GM18858 (cell line): ENCODE measurements around the gene FBXL7.

ENCODE experiments used
- ATAC-seq: cut with Tn5 transposase; IDR thresholded peaks from one replicate; pipeline ENCODE4 v1.9.1; 2021; ENCODE audit not compliant: unreplicated experiment

Gene FBXL7

DNA sequence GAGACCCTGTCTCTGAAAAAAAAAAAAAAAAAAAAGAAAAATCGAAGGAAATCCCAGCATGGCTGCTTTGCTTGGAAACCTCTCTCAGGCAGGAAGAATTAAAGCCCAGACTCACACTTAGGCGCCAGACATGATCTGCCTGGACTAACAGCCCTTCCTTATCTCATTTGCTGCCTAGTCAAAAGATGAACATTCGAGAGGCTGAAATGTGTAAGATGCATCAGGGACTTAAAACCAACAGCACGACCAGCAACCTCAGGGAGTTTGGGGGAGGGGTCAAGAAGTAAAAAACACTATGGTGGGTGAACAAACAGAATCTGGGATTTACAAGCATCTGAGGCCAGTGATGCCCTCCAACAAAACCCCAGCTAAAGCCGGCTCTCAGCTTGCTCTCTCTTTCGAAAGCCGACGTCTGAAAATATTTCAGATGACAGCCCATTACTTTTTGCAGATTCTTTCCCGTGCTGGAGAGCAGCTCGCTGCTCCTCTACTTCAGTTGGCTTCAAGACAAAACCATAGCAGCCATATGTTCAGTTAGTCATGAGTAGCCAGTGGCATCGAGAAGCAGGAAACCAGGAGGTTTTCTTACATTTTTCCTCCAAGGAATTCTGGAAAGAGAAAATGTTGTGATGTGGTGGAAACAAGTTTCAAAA, 429.8 kb downstream of the FBXL7 start:
- ATAC-seq = no peak

DNA sequence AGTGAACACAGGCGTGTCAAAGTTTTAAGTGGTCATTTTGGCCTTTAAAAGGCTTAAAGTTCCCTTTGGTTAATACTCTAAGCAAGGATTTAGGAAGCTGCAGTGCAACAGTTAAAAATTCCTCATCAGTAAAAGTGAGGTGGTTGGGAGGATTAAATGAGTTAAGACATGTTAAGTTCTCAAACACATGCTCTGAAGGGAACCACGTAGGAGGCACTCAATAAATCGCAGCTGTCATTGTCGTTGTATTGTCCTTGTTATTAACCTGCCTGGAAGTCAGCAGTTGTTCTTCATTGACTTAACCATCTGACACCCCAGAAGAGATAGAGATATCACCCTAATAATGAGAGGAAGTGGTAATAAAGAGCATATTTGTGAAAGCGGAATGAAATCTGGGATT, 432.1 kb downstream of the FBXL7 start:
- no peak for ATAC-seq

DNA sequence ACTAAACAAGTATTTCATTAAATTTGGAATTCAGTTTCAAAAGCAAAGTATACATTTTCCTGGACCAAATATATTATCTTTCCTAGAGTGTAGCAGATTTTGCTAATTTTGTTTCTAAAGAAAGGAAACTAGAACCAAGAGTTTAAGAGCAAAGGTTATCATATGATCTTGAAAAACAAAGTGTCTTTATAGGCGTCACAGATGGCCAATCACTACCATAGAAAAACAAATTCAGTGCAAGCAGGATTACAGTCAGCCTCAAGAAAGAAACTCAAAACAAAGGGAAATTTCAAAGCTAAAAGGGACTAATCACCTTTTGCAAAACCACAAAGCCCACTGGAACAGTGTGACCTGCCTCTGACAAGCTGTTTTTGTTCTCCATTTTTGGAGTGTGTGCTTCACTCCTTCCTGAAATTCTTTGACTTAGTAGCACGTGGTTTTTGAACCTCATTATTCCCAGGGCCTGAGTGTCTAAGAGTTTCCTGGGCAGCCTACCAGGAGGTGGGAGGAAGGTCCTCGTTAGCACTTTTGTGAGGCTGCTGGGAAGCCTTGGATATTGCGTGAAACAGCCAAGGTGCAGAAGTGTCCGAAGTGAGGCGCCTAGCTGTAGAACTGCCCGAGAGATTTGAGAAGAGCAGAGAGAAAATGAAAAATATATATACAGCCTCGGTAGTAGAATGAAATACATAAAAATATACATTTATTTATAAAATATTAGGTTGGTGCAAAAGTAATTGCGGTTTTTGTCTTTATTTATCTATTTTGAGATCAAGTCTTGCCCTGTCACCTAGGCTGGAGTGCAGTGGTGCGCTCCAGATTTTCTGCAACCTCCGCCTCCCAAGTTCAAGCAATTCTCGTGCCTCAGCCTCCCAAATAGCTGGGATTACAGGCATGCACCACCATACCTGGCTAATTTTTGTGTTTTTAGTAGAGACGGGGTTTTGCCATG, 433.6 kb downstream of the FBXL7 start:
- ATAC-seq = no peak

DNA sequence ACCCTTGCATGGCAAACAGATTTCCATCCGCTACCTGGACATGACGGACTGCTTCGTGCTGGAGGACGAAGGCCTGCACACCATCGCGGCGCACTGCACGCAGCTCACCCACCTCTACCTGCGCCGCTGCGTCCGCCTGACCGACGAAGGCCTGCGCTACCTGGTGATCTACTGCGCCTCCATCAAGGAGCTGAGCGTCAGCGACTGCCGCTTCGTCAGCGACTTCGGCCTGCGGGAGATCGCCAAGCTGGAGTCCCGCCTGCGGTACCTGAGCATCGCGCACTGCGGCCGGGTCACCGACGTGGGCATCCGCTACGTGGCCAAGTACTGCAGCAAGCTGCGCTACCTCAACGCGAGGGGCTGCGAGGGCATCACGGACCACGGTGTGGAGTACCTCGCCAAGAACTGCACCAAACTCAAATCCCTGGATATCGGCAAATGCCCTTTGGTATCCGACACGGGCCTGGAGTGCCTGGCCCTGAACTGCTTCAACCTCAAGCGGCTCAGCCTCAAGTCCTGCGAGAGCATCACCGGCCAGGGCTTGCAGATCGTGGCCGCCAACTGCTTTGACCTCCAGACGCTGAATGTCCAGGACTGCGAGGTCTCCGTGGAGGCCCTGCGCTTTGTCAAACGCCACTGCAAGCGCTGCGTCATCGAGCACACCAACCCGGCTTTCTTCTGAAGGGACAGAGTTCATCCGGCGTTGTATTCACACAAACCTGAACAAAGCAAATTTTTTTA, 436.7 kb downstream of the FBXL7 start:
- no peak for ATAC-seq

DNA sequence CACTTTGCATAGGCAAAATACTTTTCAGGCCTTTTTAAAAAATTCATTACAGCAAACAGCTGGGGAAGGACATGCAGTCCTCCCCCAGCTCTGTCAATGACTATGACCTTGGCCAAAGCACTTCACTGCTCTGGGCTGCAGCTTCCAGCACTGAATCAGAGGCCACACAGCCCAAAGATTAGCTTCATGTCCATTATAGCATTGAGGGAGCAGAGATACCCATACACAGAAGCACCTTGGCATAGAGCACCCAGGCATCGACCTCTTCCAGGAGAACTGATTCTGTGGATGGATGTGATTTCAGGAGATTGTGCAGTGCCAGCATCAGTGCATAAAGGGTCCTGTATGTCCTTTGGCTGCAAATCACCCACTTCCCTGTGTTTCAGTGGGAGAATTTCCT, 437.7 kb downstream of the FBXL7 start:
- ATAC-seq = no peak

DNA sequence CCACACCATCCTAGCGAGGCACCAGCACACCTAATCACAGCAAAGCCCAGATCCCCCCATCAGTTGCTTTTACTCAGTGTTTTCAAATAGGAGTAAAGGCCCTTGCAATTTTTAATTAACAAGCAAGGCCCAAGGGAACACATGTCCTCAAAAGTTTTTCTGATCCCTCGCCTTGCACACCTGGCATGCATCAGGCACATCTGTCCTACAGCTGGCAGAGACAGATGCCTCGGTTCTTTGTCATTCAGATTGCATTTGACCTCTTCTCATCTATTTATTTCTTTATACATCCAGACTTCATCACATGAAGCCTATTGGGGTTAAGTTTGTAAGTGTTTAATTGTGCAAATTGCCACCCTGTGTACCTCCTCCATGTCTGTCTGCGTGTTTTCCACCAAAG, 438.2 kb downstream of the FBXL7 start:
- no peak for ATAC-seq

DNA sequence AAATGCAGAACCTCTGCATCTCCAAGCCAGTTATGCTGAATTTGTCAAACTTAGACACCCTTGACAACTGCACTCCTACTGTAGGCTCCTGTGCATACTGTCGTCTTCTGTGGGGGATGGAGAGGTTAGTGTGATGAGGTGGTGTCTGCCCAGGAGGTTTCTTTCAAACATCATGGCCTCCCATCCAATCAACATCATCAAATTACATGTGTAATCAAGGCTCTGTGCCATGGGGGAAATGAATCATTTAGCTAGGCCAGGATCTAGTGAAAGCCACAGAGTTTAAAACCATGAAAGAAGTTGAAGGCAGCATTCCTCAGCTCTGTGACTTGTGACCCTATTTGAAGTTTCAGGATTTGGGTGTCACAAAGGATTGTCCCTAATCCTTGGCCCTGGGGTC, 439.0 kb downstream of the FBXL7 start:
- no peak for ATAC-seq

DNA sequence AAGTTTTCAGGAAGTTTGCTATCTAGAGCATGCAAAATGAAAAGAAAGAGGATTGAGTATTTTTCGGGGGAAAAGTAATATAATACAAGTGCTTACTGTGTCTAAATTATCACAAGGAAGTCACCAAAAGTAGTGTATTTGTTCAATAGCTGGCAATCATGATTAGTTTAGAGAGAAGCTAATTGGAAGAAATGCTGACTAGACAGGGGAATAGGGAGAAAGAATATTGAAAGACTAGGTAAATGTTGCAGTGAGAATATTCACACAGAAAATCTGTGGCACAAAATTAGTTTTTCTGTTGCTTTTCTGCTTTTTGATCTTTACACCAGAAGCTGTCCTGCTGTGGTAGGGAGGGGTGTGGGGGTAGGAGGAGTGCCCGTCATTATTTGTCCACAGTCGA, 440.9 kb downstream of the FBXL7 start:
- ATAC-seq = no peak

DNA sequence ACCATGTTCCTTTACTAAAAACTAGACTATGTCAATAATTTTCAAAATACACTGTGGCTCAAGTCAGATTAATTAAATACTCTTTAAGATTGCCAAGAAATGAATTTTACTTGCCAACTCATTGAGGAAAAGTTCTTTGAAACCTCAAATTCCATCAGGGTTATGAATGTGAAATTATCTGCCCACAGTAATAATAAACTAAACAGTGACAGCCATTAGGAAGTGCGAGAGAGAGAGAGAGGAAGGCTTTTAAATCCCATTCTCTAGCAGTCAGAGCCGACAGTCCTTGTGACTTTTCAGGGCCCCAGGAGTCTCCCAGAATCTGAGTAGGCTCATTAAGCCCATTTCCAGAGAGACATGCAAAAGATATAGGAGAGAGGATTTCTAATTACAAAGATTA, 443.5 kb downstream of the FBXL7 start:
- no peak for ATAC-seq

DNA sequence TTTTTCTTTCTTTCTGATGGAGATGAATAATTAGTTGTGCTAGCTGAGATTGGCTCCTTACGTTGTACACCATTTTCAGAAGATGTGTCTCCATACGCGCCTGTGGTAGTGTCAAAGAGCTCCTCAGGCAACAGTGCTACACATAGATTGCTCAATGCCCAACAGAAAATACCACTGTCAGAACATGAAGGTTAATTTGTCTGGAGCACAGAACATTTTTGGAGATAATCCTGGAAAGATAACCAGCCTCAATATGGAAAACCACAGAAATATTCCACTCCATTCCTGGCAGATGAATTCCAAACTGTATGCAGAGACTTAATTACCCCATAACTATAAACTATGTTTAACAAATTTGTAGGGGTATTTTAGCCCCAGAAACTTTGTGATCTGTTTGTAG, 446.0 kb downstream of the FBXL7 start:
- ATAC-seq = no peak

DNA sequence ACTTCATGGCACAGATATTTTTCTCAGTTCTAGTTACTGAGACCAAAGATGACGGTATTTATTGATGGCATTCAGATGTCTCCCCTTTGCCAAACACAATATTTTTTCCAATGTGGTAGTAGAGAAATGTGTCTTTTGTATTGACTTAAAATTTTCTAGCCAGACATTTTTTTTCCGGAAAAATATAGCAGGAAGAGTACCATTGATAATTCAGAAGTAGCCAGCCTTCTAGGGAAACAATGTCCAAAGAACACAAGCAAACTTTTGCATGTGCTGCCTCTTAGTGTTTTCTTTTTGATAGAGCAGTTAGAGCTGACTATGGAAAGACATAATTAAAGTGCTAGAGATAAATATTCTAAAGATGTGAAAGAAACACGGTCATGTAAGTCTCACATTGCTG, 448.2 kb downstream of the FBXL7 start:
- no peak for ATAC-seq

DNA sequence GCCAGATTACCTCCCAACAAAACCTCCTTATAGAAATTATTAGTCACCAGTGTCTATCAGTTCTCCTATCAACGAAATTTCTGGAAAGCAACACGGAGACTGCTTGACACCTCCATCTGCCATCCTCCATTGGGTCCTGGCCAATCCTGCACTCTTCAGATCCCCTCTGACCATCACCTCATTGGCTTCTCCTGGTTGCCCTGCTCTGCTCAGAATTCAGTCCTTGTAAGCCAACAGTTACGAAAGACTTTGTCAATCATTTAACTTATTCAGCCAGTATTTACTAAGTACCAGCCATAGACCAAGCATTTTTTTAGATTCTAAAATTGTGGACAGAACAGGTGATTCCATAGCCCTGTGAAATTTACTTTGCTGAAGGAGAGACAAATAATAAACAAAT, 451.1 kb downstream of the FBXL7 start:
- ATAC-seq = no peak

DNA sequence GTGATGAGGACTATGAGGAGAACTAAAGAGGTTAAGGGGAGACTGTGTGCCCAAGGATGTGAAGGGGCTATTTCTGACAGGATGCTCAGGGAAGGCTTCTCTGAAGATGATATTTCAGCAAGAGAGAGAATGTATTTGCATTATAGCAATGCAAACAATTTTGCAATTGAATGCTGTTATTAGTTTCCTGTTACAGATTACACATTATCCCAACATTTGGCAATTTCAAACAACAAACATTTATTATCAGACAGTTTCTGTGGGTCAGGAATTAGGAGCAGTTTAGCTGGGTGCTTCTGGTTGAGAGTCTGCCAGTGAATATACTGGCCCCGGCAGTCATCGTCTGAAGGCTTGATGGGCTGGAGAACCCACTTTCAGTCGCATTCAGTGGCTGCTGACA, 451.6 kb downstream of the FBXL7 start:
- no peak for ATAC-seq

DNA sequence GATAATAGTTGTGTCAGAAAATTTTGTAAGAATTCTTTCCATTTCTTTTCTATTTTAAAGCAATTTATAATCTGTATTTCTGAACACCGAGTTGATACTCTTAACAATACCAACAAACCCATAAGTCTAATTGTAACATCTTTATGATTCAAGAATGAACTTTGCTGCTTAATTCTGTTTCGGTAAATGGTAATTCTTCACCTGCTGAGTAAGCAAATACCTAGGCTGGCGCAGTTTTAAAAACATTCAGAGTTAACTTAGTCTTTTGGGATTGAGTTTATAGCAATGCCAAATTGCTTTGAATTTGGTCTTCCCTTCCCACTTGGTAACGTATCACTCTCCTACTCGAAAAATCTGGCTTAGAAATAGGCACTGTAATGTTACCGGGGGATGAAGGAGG, 456.6 kb downstream of the FBXL7 start:
- ATAC-seq = no peak

DNA sequence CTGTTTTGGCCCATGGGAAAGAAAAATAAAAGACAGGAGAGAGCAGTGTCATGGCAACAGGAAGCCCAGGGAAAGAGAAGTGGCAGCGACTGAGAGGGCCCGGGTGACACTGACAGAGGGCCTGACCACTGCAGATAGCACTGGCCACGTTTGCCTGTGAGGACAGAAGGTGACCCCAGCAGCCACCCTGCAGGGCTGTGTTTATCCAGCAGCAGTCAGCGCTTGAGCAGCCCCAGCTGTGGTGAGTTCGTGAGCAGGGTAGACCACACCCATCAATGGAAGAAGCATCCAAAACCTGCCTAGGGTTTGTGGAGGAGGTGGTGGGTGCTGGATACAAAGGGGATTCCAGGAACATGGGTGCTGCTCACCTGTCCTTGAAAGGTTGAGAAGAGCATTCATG, 457.1 kb downstream of the FBXL7 start:
- ATAC-seq = no peak

DNA sequence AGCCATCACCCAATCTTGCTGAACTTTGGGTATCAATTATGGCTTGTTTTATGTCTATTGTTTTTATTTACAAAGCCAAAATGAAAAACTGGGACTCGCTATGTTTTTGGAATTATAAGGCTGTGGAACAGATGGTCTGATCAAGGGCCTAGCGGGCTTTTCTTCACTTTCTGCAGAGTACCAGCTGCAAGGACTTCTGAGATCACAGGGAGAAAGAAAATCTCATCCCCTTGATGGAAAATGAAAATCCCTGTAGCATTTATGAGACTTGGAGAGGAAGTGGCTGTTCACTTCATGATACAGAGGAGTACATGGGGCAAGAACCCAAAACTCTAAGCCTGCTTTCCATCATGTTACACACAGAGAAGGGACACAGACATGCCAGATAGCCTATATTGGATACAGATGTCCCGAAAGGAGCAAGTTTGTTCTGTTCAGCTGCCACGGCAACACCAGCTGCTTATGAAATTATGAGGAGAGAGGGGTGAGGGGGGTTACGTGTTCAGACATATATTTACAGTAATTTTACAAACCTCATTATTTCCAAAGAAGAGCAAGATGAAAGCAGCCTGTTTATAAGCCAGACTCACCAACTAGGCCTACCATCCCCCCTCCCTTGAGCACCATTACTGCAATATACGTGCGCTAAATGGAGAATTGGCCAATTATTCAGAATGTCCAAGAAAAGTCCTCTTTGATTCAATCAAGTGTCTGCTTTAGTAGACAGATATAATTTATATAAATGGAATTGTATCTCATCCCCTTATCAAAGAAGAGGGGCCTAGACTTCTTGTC, 459.6 kb downstream of the FBXL7 start:
- ATAC-seq = no peak

DNA sequence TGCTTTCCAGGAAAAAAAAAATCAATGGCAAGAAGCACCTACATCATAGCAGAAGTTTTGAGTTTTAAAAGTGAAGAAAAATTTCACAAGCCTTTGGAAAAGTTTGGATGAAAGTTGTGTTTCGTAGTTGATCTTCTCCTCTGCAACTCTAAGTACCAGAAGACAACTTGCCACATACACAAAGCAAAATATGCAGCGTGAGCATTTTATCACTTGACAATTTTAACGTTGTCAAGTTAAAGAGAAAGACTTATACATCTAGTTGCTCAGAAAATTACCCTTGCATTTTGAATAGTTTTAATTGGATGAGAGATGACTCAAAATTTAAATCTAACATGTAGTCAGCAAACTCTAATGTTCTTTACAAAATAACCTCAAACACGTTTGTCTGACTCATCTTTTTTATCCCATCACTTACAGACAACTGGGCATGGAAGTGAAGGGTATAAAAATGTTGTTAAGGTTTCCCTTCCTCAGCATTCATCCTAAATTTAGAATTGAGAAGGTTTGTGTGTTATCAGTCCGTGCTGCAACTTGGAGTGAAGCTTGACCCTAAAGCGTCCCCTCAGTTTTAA, 466.2 kb downstream of the FBXL7 start:
- no peak for ATAC-seq

DNA sequence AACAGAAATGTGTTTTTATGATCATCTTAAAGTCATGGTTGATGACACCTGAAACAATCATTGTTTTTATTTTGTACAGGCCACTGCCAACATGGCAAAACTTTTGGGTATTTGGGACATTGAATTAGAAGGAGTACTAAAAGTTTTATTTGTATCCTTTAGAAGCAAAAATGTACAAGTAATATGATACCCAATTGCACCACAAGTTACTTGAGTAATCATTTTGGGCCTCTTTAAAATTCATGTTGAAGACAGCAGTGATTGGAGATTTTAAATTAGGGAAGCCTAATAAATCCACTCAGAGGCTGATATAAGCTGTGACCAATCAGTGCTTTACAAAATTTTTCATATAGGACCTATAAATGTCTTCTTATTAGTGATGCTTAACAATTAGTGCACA, 466.7 kb downstream of the FBXL7 start:
- no peak for ATAC-seq

DNA sequence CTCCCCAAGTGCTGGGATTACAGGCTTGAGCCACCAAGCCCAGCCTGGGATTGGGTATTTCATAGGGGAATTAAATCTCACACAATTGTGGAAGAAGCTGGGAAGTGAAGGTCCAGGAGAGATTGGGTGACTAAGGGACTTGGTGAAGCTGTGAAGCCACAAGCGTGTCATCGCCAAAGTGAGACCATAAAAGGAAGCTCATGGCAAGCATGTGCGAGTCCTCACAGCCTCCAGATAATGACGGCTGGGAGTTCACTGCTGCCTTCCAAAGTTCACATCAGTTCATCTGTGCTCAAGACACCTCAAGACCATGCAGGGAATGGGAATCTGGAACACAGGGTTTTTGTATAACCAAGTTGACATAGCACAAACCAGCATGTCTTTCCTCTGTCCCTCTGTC, 469.0 kb downstream of the FBXL7 start:
- no peak for ATAC-seq

DNA sequence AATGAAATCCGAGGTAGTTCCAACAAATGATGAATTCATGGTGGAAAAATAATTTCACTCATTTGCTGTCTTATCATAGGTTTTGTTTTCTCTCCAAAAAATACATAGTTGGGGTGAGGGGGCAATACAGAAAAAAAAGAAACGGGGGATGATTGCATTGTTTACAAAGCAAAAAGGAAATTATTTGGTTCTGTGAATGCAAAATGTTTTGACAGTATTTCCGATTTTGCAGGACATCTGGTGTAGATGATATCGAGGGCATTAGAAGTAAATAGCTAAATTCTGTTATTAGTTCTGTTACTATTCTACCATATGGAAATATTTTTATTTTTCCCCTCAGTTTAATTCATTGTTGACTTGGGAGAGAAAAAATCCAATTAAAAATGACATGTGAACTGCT, 477.9 kb downstream of the FBXL7 start:
- ATAC-seq = no peak

DNA sequence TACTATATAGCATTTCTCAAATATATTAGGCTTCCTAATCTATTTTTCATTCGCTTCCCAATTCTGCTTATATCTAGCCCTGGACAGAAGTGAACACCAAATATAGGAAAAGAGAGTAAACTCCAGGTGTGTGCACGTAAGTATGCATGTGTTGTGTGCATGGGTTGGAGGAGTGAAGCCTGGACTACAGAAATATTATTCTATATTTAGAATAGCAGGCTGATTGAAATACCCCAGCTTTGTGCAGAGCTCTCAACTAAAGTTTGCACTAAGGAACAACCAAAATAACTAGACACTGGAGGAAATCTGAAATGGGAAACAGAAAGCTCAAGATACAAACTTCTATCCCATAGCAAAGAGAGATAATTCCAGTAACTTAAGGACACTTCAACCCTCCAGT, 480.9 kb downstream of the FBXL7 start:
- ATAC-seq = no peak
